GM12874 (cell line): Measurements from ENCODE around the gene SPTBN1.

ENCODE experiments used
- TF ChIP-seq, protein P1 (sequence below): IDR thresholded peaks from 2 replicates; pipeline ENCODE4 v1.5.1; 2011; ENCODE audit warnings: low read depth, mild to moderate bottlenecking, control low read depth, low read length, moderate library complexity; ENCODE audit not compliant: insufficient read depth

SPTBN1 gene

DNA sequence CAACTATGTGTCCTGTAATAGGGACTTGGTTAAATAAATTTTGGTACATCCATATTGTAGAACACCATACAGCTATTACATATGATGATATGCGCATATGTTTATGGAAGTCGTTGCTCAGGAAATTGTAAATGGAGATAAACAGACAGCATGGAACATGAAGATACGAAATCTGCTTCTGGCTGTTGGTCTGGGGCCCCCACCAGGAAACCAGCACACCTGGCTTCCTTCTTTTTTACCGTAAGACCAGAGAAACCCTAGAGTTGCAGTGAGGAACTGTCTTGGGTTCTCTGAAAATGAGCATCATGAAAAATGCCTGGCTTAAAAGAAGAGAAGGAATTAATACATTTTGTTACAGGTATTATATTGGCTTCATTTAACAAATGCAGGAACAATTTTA lies 40.8 kb downstream of the SPTBN1 start:
- TF ChIP-seq, protein P1, sequence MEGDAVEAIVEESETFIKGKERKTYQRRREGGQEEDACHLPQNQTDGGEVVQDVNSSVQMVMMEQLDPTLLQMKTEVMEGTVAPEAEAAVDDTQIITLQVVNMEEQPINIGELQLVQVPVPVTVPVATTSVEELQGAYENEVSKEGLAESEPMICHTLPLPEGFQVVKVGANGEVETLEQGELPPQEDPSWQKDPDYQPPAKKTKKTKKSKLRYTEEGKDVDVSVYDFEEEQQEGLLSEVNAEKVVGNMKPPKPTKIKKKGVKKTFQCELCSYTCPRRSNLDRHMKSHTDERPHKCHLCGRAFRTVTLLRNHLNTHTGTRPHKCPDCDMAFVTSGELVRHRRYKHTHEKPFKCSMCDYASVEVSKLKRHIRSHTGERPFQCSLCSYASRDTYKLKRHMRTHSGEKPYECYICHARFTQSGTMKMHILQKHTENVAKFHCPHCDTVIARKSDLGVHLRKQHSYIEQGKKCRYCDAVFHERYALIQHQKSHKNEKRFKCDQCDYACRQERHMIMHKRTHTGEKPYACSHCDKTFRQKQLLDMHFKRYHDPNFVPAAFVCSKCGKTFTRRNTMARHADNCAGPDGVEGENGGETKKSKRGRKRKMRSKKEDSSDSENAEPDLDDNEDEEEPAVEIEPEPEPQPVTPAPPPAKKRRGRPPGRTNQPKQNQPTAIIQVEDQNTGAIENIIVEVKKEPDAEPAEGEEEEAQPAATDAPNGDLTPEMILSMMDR, result no peak

GRCh38 chr2:54497763-54498680 lies 41.9 kb downstream of the SPTBN1 start:
- TF ChIP-seq, protein P1, result no peak; the same call in 1 of the 2 replicates

DNA sequence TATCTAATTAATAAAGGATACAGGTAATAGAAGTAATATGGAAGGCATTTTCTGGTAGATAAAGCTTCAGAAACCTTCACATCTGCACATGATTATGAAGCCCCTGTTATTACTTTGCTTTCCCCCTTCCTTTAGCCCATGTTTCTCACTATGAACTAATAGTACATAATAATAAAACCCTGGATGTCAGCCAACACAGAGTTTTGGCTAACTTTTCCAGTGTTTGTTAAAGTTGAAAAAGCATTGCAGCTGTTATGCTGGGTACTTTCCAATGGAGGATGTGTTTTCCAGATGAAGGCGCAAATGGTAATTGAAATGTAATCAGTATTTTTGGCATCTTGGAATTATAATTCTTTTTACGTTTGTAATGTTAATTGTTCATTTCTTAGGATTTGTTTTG lies 43.5 kb downstream of the SPTBN1 start:
- TF ChIP-seq, protein P1, result no peak

DNA sequence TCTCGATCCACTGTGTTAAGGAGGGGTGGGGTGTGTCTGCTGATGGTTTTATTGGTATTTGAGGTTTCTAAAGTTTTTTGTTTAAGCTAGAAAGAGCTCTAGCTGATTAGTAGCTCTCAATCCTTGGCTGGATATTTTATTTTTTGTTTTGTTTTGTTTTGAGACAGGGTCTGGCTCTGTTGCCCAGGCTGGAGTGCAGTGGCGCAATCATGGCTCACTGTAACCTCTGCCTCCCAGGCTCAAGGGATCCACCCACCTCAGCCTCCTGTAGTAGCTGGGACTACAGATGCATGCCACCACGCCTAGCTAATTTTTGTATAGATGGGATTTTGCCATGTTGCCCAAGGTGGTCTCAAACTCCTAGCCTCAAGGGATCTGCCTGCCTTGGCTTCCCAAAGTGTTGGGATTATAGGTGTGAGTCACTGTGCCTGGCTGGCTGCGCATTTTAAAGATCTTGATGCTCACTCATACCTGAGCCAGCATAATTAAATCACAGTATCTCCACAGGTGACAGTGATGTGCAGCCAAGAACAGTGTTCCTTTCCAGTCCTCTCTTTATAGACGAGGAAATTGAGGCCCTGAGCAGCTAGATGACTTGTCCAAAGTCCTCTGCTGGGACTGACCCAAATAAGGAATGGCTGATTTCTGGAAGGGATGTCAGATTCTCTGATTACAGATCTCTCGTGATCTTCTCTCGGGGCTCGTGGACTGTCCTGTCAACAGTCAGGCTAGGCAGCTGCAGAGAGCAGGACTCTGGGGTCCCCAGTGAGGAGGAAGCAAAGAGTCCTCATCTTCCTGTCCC lies 44.5 kb downstream of the SPTBN1 start:
- TF ChIP-seq, protein P1, result no peak

- TF ChIP-seq, protein P1, result no peak
These were observed 46.6 kb downstream of the SPTBN1 start for GRCh38 chr2:54502731-54503130.

DNA sequence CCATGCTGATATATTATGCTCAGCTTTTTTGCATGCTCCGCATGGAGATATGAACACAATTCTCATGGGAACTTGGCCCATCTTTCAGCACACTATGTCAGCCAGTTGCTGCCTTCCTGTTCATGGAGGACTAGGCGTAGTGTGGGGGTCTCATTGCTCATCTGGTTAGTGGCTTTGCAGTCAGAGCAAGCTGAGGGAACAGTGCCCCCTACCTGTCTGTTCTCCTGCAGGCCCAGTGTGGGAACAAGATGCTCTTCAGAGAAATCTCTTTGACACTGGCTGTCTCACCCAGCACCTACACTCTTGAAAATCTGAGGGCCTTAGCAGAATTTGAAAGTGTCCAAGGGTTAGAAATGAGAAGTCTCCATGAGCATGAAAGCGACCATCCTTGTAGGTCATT lies 47.1 kb downstream of the SPTBN1 start:
- TF ChIP-seq, protein P1, result peak; percentile 76

GRCh38 chr2:54503828-54504227 lies 47.7 kb downstream of the SPTBN1 start:
- TF ChIP-seq, protein P1, result no peak
